VCaP (cell line): ENCODE measurements around the gene LPIN1.

ENCODE experiments used
- H3K27ac ChIP-seq: fragments of 450-650 bp; 2 replicates; pipeline ENCODE4 v1.5.1; 2017
- CTCF ChIP-seq: fragments of 450-650 bp; conservative IDR thresholded peaks from 2 replicates; pipeline ENCODE4 v1.5.1; 2017; ENCODE audit warnings: mild to moderate bottlenecking, moderate library complexity

Gene LPIN1

GRCh38 chr2:11767779-11768178, 21.3 kb downstream of the LPIN1 start:
- no peak for TF ChIP-seq CTCF
- H3K27ac ChIP-seq, result no peak overlapping the region

- H3K27ac ChIP-seq, result no peak overlapping the region
- no peak for TF ChIP-seq CTCF
Measured at GRCh38 chr2:11768946-11769345, 22.5 kb downstream of the LPIN1 start.

- no peak overlapping the region for H3K27ac ChIP-seq
- no peak for TF ChIP-seq CTCF
Measured at GRCh38 chr2:11769516-11769915, 23.1 kb downstream of the LPIN1 start.

GRCh38 chr2:11770531-11771188, 24.2 kb downstream of the LPIN1 start:
- H3K27ac ChIP-seq, result no peak overlapping the region
- TF ChIP-seq CTCF, result no peak

- no peak overlapping the region for H3K27ac ChIP-seq
- no peak for TF ChIP-seq CTCF
Measured at GRCh38 chr2:11771971-11772615, 25.7 kb downstream of the LPIN1 start.

- TF ChIP-seq CTCF, result no peak
- H3K27ac ChIP-seq, result no peak overlapping the region
Measured at GRCh38 chr2:11773111-11773510, 26.7 kb downstream of the LPIN1 start.

- H3K27ac ChIP-seq, result no peak overlapping the region
- TF ChIP-seq CTCF, result no peak
Measured at GRCh38 chr2:11773747-11774525, 27.5 kb downstream of the LPIN1 start.
